ENCODE measurements around the gene BCL3.
A peak's percentile ranks its signal among the peaks of the same experiment; 100 is the strongest.
"Not testable (repeated sequence)": the region's sequence is repeated elsewhere in the genome, so short reads cannot be mapped to it uniquely, and the experiment has no call there.

The BCL3 gene

DNA sequence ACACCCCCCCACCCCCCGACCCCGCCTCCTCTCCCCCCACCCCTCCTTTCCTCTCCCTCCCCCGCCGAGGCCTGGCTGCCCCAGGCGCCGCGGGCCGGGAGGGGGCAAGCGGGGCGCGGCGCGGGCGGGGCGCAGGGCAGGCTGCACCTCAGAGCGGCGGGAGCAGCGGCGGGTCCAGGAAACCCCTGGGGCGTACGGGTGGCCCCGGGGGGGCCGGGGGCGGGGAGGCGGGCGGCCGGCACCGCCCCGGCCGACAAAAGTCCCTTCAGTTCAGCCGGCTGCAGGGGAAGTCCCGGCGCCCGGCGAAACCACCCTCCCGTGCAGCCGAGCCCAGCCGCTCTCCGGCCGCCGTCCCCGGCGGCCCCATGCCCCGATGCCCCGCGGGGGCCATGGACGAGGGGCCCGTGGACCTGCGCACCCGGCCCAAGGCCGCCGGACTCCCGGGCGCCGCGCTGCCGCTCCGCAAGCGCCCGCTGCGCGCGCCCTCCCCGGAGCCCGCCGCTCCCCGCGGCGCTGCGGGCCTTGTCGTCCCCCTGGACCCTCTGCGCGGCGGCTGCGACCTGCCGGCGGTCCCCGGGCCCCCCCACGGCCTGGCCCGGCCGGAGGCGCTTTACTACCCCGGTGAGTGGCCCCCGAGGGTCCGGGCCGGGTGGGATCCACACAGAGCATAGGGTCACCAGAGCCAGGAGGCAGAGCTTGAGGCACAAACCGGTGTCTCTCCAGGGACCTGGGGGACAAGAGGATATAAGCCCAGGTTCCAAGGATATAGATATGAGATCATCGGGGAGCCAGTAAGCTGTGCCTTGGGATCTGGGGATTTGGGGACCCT is at the start of gene BCL3:
Gene BCL3 (plus strand): TSS at position 283 of the 829 bp plus-strand sequence. CDS start 83 bp downstream, at position 366.
- peak; percentile 20 for DNase-seq

- DNase-seq, result no peak
Observed at GRCh38 chr19:44700547-44700946, 48.0 kb upstream of the BCL3 start.

DNA sequence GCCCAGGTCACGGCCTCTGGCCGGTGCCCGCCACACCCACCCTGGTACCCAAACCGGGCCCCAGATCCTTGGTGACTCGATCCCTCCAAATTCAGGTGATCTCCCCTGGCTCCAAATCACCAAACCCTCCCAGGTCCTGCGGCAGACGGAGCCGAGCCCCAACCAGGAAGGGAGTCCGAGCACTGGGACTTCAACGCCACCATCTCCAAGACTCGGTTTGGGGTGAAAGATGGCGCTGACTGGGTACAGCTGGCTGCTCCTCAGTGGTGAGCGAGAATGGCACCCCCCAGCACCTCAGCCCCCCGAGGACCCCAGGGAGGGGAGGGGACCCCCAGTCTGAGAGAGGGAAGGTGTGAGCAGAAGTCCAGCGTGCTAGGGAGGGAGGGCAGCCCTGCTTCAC is 47.3 kb upstream of the BCL3 start:
- no peak for DNase-seq

DNA sequence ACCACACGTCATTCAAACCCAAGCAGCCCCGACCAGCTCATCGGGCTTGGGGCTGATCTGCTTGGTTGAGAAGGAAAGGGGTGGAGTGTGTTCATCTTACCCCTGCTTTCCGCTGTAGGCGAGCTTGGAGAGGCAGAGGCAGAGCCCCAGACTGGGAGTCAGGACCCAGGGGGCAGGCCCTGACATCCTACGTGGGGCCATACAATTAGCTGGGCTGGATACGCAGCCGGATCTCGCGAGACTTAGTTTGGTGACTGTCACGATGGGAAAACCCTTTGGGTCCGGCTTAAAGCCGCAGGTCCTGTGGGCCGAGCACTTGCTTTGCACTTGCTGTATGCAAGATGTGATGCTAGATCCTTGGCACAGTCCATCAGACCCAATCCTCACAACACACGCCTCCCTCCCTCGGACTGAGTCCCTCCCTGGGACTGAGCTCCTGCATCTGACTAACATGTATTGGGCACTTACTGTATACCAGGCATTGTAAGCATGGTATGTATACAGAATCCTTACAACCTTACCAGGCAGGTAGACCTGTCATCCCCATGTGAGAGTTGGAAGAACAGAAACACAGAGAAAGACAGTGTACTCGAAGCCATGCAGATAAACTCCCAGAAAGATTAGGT is 45.8 kb upstream of the BCL3 start:
- DNase-seq, result no peak

DNA sequence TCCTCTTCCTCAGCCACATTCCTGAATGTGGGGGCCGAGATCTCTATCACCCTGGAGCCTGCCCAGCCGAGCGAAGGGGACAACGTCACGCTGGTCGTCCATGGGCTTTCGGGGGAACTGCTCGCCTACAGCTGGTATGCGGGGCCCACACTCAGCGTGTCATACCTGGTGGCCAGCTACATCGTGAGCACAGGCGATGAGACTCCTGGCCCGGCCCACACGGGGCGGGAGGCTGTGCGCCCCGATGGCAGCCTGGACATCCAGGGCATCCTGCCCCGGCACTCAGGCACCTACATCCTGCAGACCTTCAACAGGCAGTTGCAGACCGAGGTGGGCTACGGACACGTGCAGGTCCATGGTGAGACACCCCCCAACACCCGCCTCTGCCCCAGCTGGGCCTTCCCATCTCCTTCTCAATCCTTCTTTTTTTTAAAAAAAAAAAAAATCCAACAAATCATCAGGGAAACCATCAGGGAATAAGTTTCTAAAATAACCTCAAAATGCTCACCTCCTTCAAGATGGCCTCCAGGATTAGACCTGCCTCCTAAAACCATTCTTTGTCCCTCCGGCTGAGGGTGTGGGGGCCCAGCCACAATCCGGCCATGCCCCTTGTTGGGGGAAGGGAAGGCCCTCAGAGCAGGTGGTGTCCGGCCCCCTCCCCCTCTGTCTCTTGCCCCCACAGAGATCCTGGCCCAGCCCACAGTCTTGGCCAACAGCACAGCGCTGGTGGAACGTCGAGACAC is 45.0 kb upstream of the BCL3 start:
- no peak for DNase-seq

DNA sequence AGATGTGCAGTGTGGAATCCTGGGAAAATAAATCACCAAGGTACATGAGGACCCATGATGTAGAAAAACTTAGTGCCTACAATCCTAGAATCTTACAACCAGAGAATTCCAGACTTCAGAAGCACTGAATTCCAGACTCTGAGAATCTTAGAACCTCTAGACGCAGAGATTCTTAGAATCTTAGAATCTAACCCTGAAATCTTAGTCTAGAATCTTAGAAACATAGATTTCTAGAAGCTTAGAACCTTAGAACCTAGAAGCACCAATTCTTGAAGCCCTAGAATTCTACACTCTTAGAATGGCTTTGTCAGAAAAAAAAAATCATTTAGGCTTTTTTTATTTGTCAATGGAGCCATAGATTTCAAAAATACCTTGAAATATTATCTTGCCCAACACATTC is 43.5 kb upstream of the BCL3 start:
- no peak for DNase-seq

GRCh38 chr19:44705502-44706010 is 43.0 kb upstream of the BCL3 start:
- no peak for DNase-seq

- no peak for DNase-seq
Observed at GRCh38 chr19:44706506-44707236, 41.8 kb upstream of the BCL3 start.

- DNase-seq, result no peak
Observed at GRCh38 chr19:44707794-44708193, 40.7 kb upstream of the BCL3 start.

- DNase-seq, result no peak
Observed at GRCh38 chr19:44708940-44709339, 39.6 kb upstream of the BCL3 start.

- DNase-seq, result not testable (repeated sequence)
Observed at GRCh38 chr19:44709434-44710266, 38.9 kb upstream of the BCL3 start.

- DNase-seq, result no peak
Observed at GRCh38 chr19:44710483-44710882, 38.0 kb upstream of the BCL3 start.

- DNase-seq, result no peak
Observed at GRCh38 chr19:44712864-44713515, 35.5 kb upstream of the BCL3 start.

DNA sequence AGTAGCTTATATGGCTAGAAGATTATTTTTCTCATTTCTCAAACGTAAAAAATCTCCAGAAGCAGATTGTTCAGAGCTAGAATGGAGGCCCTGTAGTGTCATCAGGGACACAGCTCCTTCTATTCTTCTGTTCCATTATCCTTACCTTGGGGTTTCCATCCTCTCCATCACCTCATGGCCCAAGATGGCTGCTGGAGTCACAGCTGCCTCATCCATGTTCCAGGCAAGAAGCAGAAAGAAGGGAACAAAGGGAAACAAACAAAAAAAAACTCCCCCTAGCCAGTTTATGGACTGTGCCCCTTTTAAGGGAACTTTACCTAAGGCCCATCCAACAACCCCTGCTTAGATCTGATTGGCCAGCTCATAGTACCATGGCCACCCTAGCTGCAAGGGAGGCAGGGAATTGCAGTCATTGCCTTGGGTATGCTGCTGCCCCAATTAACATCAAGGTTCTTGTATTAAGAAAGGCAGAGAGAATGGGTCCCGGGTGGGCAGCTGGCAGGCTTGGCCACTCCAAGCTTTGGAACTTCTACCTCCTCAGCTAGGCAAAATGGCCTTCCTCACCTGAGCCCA is 33.8 kb upstream of the BCL3 start:
- no peak for DNase-seq

- no peak for DNase-seq
Observed at GRCh38 chr19:44717603-44718002, 30.9 kb upstream of the BCL3 start.

DNA sequence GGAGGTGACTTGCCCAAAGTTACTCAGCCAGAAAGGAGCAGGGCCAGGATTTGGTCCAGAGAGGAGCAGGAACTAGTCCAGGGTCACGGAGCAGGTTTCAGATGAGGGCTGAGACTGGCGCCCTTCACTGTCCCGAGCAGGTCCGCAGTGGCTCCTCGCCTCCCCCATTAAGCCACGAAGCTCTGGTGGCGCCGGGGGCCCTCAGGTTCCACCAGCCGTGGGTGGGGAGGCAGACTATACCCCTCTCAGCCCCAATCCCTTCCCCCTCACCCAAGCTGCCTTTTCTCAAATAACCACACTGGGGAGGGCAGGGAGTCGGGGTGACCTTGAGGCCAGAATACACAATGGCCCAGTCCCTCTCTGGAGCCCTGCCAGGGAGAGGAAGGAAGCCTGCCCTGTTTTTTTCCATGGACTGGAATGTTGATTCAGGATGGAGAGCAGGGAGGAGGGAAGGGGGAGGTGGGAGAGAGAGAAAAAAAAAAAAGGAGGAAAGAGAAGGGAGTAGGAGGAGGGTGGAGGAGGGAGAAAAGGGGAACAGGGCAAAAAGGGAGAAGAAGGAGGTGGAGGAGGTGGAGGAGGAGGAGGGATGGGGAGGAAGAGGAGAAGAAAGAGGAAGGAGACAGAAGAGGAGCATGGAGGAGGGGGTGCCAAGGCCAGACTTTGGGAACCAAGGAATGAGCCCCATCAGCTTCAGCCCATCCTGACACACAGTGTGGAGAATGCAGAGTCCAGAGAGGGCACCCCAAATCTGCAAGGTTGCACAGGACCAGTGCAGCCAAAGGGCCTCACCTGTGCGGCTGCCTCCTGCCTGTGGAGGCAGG is 29.9 kb upstream of the BCL3 start:
- peak; percentile 2 for DNase-seq

DNA sequence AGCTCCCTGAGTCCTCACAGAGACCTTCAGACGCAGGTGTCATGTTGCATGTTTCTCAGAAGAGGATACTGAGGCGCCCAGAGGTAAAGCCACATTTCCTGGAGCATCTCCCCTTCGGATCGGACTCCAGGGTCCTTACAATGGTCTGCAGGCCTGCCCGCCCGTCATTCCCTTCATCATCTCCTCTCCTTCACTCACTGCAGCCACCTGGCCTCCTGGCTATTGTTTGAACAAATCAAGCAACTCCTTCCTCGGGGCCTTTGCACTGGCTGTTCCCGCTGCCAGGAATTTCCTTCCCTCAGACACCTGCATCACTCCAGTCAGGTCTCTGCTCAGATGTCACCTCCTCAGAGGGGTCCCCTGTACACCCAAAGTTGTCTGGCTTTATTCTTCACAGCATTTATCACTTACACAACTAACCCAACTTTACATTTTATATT is 29.2 kb upstream of the BCL3 start:
- DNase-seq, result no peak

- DNase-seq, result not testable (repeated sequence)
Observed at GRCh38 chr19:44720396-44720795, 28.1 kb upstream of the BCL3 start.

DNA sequence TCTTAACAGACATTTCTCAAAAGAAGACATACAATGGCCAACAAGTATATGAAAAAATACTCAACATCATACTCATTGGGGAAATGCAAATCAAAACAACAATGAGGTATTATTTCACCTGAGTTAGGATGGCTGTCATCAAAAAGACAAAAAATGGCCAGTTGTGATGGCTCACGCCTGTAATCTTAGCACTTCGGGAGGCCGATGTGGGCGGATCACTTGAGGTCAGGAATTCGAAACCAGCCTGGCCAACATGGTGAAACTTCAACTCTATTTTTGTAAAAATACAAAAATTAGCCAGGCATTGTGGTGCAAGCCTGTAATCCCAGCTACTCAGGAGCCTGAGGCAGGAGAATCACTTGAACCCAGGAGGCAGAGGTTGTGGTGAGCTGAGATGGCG is 27.6 kb upstream of the BCL3 start:
- DNase-seq, result no peak

- not testable (repeated sequence) for DNase-seq
Observed at GRCh38 chr19:44721369-44721768, 27.1 kb upstream of the BCL3 start.

All from midbrain (tissue), 1 donor.